Suppressor macrophage (primary cell): ENCODE results near the gene GALNT15.

ENCODE experiments used
- DNase-seq, 4 experiments: peaks; one replicate each; pipeline ENCODE4 v3.0.0-alpha.2; 2020 to 2022

Gene GALNT15

DNA sequence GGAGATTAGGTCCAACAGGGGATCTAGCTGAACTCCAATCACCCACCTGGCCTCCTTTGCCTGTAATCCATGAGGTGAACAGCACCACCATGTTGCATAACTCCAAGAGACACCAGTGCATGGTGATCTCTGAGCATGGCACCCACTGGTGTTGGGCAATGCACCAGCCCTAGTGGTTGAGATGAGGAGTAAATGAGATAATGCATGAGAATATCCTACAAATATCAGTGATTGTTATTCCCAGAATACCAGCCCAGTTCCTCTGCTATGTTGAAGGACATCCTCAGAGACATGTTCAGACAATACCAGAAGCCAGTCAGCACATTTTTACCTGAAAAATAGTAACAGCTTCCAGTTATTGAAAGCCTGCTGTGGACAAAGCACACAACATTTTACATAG, 14.7 kb downstream of the GALNT15 start:
- DNase-seq = no peak

DNA sequence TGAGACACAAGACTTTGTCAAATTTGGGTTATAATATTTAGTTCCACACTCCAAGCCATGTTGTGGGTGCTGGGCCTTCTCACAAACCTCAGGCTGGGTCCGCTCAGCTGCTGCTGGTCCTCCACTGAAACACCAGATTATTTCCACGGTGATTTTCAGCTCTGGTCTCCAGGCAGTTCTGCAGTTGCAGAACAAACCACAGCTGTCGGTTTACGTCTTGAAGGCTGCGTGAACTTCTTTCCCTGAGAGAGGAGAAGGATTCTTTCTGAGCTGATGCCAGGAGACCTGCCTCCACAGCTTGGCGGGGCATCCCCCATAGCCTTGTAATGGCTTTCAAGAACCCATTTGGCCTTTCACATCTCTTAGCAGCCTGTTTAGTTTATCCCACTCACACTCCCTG, 16.2 kb downstream of the GALNT15 start:
- no peak for DNase-seq

DNA sequence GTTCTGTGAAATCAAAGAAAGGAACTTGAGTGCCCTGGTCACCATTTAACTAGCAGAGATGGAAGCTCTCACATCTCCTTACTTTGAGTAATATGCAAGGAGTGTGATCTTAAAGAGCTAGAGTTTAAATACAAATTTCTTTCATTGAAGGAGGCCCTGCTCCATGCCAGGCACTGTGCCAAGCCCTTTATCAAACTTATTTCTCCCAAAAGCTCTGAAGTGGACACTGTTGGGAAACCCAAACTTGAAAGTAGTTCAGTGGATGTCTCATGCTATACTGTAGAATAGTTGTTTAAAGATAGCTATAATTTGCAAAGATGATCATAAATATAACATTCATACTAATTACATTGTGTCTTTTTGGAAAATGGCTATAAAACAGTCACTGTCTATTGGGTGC, 17.1 kb downstream of the GALNT15 start:
- DNase-seq = no peak

DNA sequence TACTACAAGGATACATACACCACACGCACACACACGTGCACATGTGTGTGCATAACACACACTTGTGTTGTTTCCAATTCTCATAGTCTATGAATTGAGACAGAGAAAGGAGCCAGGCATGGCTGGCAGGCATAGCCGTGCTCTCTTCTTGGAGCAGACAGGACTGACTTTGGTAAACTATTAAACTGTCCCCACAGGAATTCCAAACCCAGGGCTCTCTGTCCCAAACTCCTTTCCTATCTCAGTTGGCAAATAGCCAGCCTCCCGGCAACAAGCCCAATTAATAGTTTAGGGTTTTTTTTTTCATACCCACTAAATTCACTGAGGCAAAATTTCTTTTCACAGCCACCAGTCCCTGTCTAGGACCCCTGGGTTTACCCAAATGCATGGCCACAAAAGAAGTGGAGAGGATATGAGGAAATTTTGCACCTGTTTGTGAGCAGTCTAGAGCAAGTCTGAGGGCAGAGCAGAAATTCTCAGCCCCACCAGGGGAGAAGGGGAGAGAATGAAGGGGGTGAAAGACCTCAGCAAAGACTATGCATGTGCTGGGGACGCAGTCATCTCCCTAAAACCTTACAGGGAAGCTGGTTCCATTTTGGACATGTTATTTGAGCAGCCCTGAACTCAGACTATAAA, 17.8 kb downstream of the GALNT15 start:
- no peak for DNase-seq

DNA sequence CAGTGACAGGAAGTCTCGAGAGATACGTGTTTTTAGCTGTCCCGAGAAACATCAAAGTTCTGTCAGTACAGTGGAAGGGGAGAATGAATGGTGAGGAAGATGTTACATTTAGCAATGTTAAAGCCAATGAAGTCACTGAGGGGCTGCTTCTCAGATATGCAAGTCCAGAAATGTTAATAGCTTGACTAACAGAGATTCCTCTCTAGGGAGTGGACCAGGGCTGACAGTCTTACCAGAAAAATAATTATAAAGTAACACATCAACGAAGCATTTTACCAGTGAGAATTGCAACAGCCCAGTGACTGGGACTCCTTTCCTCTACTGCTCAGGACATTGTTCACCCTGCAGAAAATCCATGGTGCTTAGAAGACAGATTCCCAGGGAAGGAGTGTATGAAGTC, 23.9 kb downstream of the GALNT15 start:
- DNase-seq = no peak

DNA sequence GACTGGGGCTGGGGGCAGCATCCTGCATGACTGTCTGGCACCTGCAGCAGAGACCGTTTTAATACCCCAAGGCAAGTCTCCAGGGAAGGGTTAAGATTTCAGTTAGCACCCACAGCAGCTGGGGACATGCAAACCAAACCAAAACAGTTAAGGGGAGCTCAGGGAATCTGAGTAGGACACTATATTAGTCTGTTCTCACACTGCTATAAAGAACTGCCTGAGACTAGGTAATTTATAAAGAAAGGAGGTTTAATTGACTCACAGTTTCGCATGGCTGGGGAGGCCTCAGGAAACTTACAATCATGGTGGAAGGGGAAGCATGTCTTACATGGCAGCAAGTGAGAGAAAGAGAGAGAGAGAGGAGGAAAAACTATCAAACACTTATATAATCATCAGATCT, 25.3 kb downstream of the GALNT15 start:
- DNase-seq = no peak

DNA sequence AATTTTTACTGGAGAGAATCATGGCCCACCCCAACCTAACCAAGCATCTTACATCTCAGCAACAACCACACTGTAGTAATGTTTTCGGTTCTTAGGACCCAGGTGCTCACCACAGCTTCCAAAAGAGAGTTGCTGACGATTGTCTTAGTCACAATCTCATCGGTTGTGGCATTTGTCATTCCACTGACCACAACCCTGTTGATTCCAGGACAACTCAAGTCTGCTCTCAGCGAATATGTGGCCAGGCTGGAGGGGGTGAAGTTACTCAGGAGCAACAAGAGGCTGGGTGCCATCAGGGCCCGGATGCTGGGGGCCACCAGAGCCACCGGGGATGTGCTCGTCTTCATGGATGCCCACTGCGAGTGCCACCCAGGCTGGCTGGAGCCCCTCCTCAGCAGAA, 25.9 kb downstream of the GALNT15 start:
- no peak for DNase-seq

DNA sequence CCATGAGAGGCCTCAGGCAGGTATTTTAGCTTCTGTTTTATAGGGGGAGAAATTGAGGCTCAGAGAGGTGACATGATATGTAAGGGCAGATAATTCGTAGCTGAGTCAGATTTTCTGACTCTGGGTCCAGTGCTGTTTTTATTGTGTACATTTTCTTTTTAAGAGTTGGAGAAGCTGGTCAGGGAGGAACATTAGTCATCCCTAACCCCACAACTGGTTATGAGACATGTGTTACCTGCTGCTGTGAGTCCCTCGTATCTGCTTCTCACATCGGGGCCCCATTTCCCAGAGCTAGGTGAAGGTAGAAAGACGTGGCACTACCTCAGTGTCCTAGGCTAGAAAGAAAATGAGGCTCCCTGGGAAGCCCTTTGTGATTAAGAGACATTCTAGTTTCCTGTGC, 28.6 kb downstream of the GALNT15 start:
- DNase-seq = no peak

DNA sequence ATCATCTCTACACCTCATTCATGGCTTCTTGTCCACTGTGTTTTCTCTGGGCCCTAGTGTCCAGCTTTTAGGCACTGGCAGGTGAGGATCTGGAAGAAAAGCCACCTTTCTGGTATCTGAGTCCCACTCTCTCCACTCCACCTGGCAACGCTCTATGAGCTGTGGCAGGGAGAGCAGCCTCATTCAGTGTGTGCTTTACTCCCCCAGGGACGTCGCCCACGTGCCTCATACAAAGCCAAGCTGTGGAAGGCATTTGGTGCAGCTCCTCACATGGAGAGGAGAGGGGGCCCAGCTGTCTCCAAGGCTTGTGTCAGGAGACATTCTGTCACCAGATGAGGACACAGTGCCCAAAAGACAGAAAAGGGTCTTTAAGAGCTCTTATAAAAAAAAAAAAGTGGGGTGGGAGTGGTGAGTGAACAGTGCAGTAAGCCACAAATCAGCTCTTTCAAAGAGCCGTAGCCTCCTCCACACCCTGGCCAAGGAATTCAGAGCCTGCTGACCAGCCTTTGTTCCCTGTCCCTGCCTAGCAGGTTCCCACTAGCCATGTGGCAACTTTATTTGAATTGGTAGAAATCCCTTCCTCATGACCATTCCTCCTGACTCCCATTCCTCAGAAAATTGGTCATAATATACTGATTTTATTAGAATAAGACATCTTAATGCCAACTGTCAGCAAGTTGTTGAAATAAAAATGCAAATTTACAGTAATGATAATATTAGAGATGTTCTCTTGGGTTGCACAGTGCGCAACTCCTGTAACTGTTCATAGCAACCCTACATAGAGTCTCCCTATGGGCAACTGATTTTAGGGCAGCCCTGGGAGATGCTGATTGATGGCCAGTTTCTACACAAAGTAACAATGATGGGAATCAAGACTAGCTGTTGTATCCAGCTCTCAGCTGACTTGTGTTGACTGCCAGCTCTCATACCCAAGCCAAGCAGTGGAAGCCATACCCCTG, 29.5 kb downstream of the GALNT15 start:
- DNase-seq = no peak

DNA sequence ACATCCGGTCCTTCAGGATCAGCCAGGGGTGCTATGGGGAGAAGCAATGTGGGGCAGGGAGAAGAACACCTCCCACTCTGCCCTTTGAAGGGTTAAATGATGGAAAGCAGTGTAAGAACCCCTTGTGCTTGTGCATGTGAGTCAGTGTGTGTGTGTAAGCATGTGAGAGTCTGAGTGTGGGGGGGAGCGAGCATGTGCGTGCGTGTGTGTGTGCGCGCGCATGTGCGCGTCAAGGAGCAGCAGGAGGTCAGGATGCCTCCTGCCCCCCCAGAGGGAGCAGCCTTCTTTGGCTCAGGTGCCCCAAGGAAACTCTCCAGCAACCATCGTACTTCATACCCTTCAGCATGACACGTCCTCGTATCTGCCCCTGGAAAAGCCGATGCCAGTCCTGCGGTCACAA, 30.3 kb downstream of the GALNT15 start:
- DNase-seq = no peak

DNA sequence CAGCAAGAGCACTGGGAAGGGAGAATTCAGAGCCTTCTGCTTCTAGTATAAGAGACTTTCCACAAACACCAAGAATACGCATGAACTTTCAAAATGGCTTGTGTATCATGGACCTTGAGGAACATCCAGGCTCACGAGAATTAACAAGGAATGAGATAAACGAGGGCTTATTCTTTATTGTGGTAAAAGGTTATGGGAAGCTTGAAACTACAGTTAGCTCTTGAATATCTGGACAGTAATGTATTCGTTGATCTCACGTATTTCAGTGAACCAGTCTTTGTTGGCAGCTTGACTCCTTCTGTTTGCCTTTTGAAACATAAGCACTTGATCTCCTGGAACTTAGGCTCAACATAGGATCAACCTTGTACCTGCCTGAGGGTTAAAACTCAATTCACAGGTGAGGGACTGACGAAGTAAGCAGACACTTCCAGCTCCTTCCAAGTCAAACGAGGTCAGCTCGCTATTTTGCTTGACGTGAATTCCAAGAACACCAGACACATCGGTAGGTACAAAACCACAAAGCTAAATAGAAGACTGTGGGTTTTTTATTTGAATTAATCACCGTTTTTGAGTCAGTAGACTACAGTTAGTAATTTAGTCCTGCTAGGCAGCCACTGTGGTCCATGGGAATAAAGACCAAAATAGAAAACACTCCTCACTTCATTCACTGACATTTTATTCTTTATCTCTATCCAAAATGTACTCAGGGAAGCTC, 30.8 kb downstream of the GALNT15 start:
- DNase-seq = no peak

DNA sequence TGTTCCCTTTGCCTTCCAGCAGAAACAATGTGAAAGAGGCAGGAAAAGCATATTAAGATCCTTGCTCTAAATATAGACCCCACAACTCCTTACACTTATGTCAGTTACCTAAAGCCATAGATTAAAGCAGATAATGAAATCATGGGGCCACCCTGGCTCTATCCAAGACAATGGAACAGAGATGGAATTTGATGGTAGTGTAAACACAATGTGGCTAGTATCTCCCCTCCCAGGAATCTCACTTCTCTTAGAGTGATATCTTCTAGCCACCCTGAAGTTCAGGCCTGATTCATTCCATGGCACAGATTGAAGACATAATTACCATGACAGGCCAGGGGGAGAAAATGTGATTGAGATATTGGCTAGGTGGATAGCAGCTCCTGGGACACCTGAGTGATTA, 32.6 kb downstream of the GALNT15 start:
- DNase-seq = no peak

DNA sequence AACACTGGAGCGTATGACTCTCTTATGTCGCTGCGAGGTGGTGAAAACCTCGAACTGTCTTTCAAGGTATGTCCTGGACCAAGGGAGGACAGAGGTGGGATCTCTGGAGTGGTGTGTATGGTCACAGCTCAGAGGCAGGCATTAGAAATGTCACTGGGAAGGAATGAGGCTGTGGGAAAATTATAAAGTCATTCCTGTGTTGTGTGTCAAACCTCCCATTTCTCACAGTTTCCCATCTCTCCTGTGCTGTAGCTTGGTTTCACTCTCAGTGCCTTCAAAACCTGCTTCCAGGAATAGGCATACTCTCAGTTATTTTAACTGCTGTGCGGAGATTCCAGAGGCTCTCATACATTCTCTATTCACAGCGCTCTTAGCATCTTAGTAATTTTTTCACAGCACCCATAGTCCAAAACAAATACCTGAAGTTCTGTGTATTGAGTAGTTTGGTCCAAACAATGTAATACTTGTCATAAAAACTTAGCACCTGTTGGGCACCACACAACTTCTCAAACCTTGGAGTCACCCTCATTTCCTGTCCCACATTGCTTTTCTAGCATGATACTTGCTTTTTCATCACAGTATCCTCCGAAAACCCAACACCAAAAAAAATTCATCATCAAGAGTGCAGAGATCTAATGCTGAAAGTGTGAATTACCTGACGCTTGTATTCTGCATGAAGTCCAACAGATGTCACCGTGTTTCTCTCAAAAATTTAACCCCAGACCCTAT, 36.9 kb downstream of the GALNT15 start:
- no peak for DNase-seq

DNA sequence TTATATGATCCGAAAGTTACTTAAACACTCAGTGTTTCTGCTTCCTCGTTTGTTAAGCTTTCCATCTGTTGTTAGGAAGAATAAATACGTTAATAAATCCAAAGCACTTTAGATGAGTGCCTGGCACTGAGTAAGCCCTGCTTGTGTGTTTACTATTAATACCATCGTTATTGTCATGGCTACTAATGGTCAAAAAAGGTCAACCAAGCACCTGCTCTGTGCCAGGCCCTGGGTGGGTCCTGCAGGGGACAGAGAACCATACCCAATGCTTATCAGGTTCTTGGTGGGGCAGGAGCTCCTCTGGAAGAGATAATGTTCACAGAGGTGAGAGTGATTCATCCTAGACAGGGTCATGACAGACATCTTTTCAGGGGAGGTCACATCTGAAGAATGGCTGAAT, 39.9 kb downstream of the GALNT15 start:
- DNase-seq = no peak

DNA sequence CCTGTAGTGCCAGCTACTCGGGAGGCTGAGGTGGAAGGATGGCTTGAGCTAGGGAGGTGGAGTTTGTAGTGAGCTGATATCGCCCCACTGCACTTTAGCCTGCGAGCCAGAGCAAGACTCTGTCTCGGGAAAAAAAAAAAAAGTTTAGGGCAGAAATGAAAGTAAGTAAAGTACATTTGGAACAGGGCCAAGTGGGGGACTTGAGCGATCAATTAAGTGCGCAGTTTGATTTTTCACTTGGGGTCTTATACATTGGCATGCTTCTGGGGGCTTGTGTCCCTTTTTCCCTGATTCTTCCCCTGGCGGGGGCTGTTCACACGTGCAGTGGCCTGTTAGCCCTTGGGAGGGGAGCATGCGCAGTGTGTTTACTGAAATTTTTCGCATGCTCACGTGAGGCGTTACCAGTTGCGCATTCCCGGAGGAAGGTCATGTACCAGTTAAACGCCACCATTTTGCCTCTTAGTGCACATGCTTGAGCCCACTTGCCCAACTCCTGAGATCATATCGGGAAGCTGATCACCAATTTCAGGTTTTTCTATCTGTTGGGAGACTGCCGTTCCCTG, 42.0 kb downstream of the GALNT15 start:
- no peak for DNase-seq

DNA sequence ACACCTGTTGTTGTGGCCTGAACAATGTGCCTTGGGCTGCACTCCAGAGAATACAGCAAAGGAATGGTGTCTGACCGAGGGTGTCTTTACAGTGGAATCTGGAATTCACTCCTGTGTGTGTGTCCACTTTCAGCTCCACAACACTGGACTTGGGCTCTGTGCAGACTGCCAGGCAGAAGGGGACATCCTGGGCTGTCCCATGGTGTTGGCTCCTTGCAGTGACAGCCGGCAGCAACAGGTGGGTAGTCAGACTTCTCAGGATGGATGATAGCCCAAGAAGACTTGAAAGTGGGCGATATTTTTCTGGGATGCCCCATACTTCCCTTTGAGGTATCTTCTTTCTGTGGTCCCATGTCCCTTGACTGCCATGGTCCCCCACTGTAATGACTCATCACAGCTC, 45.3 kb downstream of the GALNT15 start:
- DNase-seq = no peak

DNA sequence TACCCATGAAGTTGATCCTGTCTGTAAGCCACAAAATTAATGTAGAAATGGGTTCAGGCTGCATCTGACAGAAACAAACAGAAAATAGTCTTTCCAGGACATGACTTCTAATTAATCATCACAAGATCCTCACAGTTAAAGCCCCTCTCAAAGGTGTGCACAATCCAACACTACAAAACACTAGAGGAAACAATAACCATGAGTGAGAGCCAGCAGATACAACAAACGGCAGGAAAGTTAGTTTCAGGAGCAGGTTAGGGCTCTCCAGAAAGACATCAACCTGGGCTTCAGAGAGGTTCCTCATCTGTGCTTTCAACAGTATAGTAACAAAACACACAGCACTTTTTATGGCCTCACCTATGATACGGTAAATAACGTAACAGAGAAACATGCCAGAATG, 47.5 kb downstream of the GALNT15 start:
- DNase-seq = no peak

DNA sequence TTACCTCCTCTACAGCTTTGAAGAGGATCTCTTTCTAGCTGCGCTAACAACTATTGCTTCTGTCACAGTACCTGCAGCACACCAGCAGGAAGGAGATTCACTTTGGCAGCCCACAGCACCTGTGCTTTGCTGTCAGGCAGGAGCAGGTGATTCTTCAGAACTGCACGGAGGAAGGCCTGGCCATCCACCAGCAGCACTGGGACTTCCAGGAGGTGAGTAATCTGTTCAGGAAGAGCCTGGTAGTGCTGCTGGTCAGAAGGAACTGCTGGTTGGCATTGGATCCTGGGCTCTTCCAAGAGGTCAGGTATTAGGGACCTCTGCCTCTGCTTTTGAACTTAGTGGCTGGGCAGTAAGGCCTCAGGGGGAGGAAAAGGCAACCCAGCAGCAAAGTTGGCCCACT, 48.1 kb downstream of the GALNT15 start:
- DNase-seq = no peak

DNA sequence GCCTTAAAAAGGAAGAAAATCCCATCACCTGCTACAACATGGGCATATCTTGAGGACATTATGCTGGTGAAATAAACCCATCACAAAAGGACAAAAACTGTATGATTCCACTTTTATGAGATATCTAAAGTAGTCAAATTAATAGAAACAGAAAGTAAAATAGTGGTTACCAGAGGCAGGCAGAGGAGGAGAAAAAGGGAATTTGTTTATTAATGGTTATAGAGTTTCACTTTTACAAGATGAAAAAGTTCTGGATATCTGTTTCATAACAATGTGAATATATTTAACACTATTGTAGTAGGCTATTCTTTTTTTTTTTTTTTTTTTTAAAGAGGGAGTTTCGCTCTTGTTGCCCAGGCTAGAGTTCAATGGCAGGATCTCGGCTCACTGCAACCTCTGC, 49.8 kb downstream of the GALNT15 start:
- DNase-seq = peak in 1 of 4 experiments; percentile 7

DNA sequence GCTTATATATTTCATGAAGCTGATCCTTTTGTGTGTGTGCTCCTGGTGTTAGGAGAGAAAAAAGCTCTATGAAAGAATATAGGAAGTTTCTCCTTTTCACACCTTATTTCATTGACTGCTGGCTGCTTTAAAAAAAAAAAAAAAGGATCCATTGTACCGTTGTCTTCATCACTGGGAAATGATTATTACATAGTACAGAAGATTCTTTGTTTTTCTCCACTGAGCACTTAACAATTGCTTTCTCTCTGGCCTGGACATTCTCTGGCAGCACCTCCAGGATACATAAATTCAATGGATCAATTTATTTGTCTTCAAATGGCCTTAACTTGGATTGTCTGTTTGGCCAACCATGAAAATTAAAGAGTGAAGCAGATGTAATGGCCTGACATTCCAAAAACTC, 53.1 kb downstream of the GALNT15 start:
- DNase-seq = no peak

DNA sequence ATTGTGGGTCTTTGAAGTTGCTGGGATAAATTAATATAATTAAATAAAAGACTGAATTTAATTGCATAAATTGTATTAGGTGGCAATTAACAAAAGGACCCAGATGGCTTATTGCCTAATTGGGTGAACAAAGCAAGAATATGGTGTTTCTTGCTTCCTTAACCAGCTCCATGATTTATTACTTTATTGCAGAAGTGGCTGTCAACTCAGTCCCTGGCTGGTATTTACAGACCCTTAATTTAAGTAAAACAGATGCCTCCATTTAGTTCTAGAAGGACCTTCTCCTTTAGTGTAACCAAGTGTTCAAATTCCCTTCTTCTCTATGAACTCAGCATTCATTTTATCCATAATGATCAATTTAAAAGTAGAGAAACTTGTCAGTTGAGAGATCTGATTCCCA, 55.2 kb downstream of the GALNT15 start:
- DNase-seq = no peak

DNA sequence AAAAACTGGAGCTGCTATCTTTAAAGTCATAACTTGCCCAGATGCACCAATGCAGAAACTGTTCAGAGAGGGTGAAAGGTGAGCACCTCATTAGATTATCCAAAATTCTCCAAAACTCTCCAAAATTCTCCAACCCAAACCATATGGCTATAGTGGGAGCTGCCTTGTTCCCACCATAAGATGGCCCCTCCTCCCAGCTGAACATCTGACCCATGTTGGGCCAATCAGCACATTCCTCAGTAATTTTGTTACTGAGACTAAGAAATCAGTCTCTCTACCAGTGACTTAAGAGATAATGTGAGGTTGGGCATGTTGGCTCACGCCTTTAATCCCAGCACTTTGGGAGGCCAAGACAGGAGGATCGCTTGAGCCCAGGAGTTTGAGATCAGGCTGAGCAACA, 57.5 kb downstream of the GALNT15 start:
- no peak for DNase-seq

DNA sequence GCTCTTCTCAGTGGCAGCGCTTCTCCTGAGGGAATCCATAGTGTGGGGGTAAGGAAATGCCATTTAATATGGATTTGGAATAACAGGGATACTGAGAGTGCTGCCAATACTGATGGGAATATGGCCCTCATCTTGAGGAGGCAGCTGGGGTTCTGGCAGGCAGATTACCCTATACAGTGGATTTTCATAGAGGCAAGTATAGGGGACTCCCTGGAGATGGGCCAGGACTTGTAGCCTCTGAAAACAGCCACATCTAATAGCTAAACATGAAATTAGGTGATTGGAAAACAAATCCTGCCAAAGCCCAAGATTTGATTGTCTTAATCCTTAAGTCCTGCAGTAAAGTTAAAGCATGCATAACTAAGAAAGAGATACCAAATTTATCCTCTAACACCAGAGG, 59.3 kb downstream of the GALNT15 start:
- no peak for DNase-seq
